NCI-H1048 (cell line): ENCODE data around the gene SLC25A22.
A peak's percentile ranks its signal among the peaks of the same experiment; 100 is the strongest.

Source experiments
- DNase-seq: peaks from one replicate; lab custom pipeline; 2025; lab: John Stamatoyannopoulos, UW

SLC25A22 gene

DNA sequence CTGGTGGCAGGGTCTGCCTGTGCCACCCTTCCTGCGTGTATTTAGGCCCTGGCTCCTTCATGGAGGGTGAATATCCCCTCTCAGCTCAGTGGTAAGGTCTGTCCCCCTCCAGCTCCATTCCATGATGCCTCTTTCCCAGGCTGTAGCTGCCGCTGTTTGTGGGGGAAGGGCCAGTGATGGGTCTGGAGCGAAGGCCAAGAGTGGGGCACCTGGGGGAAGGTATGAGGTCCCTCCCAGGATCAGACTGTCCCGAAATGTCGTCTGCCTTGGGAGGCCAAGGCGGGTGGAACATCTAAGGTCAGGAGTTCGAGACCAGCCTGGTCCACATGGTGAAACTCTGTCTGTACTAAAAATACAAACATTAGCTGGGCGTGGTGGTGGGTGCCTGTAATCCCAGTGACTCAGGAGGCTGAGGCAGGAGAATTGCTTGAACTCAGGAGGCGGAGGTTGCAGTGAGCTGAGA, 35.8 kb upstream of the SLC25A22 start:
- DNase-seq: no peak

DNA sequence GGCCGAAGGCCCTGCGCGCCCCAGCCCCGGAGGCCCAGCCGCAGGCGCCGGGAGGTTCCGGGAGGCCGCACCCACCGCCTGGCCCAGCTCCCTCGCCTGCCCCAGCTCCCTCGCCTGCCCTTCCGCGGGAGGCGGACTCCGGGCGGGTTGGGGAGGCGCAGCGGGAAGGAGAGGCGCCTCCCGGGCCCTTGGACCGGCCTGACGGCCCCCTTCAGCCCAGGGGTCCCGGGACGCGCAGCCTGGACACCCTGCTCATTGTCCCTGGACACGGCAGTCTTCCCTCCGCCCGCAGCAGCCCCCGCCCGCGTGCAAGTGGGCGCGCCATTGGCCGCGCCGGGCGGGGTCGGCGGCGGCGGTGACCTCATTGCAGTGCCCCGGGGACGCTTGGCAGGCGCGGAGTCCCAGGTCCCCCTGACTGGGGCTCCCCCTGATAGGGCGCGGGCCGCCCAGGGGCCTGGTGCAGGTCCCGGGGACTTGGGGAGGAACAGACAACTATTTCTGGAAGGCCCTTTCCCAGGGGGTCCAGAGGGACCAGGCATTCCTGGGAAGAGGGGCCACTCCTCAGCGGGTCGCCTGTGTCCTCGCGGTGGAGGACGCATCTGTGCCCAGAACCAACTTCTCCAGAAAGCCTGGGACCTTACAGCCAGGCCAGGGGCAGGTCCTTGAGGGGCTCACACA, 35.2 kb upstream of the SLC25A22 start:
- no peak for DNase-seq

- DNase-seq: no peak
Measured at GRCh38 chr11:832529-833113, 34.5 kb upstream of the SLC25A22 start, which contains the start of gene CD151. CD151 (plus strand) TSS chr11:832952; CDS start chr11:836070, 3,118 bp downstream.

DNA sequence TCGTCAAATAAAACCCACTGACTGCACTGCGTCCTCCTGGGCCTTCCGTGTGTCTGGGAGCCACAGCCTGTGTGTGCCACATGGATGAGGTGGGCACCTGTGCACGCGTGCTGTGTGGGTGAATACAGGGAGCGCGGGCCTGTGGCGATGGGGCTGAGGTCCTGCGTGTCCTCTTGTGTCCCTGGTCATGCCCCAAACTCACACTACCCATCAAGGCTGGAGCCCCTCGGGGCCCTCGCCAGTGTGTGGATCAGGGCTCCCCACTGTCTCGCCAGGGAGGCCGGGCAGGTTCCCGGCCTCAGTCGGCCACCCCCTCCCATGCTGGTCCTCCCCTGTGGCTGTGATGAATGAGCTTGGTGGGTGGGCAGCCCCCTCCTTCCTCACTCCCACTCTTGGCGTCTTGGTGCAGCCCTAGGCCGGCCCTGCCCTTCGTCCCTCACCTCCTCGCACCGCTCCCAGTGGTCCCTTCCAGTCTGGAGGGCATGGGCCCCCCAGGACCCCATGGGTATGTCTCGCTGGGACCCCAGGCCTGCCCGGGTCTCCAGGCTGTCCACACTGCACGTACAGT, 34.0 kb upstream of the SLC25A22 start:
- DNase-seq: no peak

GRCh38 chr11:831118-831864, 33.2 kb upstream of the SLC25A22 start:
- no peak for DNase-seq

- peak; percentile 84 for DNase-seq
Measured at GRCh38 chr11:830295-831117, 32.4 kb upstream of the SLC25A22 start.

- no peak for DNase-seq
Measured at GRCh38 chr11:829847-830294, 31.8 kb upstream of the SLC25A22 start.

GRCh38 chr11:829176-829846, 31.2 kb upstream of the SLC25A22 start:
- DNase-seq: peak; percentile 50

- DNase-seq: no peak
Measured at GRCh38 chr11:828506-829175, 30.6 kb upstream of the SLC25A22 start.

DNA sequence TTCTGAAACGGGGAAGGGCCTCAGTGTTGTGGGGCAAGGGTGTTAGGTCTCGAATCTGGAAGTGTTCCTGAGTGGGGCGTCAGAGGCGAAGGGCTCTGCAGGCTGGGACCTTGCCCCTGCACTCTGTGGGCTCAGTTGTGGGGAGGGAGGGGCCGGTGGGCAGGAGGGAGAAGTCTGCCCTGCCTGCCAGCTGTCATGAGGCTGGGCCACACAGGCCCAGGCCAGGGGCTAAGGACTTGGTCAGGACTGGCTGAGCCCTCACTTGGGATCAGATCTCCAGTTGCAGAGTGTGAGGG, 29.8 kb upstream of the SLC25A22 start, which contains the start of gene CRACR2B:
CRACR2B (plus strand) TSS at position 23 of the 296 bp plus-strand sequence. CDS start 689 bp downstream, outside the sequence.
- DNase-seq: no peak

GRCh38 chr11:827146-827896, 29.2 kb upstream of the SLC25A22 start:
- DNase-seq: no peak

DNA sequence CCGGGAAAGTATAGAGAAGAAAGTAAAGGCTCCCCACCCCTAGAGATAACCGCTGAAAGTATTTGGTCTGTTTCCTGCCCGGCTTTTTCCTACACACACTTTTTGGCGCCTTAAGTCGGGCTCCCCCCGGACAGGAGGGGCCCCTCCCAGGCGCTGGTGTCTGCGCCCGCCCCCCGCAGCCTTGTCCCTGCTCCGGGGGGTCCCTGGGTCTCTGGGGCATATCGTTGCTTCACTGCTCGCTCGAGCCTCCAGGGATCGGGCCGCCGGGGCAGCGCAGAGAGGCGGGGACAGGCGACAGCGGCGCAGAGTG, 28.7 kb upstream of the SLC25A22 start:
- DNase-seq: no peak

GRCh38 chr11:826227-826621, 28.1 kb upstream of the SLC25A22 start:
- DNase-seq: no peak

DNA sequence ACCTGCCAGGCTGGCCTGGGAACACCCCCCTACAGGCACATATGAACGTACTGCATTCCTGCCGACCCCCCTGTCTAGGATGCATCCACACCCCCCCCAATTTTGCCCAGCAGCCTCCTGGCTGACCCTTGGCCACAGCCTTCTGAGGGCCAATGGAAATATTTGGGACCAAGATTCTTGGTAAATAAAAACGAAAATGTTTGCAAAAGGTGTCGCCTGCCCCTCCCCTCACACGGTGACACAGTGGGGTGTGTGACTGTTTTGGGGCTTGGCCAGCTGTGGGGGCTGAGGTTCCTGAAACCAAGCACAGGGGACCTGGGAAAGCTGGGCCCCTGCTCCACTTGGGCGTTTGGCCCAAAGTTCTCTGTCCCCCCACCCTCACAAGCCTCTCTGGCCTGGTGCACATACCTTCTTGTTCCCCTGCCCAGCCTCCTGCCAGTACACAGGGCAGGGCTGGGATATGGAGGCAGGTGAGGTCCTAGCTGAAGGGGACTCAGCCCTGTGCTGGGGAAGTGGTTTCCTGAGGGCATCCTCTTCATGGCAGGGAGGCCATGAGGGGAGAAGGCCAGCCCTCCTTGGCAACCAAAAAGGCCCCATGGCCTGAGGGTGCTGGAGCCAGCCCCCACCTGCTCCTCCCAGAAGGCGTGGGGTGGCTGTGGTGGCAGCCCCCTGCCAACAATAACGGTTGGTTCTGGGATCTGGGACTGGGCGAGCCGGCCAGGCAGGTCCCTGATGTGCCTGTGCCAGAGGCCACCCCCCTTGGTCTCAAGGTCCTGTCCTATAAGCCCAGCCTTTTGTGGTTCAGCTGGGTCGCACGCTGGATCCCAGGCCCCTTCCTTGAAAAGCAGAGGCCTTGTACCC, 27.5 kb upstream of the SLC25A22 start:
- no peak for DNase-seq

DNA sequence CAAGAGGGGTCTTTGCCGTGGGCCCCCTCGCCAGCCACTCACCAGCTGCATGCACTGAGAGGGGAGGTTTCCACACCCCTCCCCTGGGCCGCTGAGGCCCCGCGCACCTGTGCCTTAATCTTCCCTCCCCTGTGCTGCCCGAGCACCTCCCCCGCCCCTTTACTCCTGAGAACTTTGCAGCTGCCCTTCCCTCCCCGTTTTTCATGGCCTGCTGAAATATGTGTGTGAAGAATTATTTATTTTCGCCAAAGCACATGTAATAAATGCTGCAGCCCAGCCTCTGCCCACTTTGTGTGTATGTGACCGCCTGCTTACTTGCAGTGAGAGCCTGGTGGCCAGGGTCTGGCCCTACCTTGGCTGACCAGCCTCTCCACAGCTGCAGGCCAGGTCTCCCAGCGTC, 26.9 kb upstream of the SLC25A22 start:
- no peak for DNase-seq

DNA sequence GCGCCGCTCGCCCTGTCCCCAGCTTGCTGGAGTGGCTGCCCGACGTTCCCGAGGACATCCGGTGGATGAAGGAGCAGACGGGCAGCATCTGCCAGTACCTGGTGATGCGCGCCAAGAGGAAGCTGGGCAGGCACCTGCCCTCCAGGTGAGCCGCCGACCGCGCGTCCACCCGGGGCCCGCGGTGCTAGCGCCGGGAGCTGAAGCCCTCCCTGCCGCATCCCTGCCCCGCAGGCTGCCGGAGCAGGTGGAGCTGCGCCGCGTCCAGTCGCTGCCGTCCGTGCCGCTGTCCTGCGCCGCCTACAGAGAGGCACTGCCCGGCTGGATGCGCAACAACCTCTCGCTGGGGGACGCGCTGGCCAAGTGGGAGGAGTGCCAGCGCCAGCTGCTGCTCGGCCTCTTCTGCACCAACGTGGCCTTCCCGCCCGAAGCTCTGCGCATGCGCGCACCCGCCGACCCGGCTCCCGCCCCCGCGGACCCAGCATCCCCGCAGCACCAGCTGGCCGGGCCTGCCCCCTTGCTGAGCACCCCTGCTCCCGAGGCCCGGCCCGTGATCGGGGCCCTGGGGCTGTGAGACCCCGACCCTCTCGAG, 26.3 kb upstream of the SLC25A22 start:
- no peak for DNase-seq

GRCh38 chr11:823441-824291, 25.6 kb upstream of the SLC25A22 start:
- DNase-seq: no peak
